Endothelial cell (in vitro differentiated cells): ENCODE measurements around the gene SULT4A1. TPM values are rescaled to one million over a fixed set of nuclear protein-coding genes. Genes with fewer than 3 reads are reported as not detected.

ENCODE experiments used
- DNase-seq: peaks from one replicate; pipeline ENCODE4 v3.0.0; 2021; ENCODE audit warnings: low spot score
- H3K27ac Mint-ChIP-seq: one replicate; pipeline ENCODE4 v1.8.0; 2021; ENCODE audit warnings: mixed read lengths, inconsistent platforms; ENCODE audit not compliant: unreplicated experiment
- H3K27me3 Mint-ChIP-seq: one replicate; pipeline ENCODE4 v1.8.0; 2021; ENCODE audit warnings: mild to moderate bottlenecking, moderate library complexity, mixed read lengths, inconsistent platforms; ENCODE audit not compliant: unreplicated experiment
- H3K36me3 Mint-ChIP-seq: one replicate; pipeline ENCODE4 v1.8.0; 2021; ENCODE audit warnings: mild to moderate bottlenecking, low read depth, mixed read lengths, inconsistent platforms; ENCODE audit not compliant: unreplicated experiment
- H3K4me1 Mint-ChIP-seq: one replicate; pipeline ENCODE4 v1.8.0; 2021; ENCODE audit warnings: mild to moderate bottlenecking, mixed read lengths, inconsistent platforms; ENCODE audit not compliant: unreplicated experiment
- H3K4me3 Mint-ChIP-seq: one replicate; pipeline ENCODE4 v1.8.0; 2021; ENCODE audit warnings: mild to moderate bottlenecking, mixed read lengths, inconsistent platforms; ENCODE audit not compliant: unreplicated experiment
- H3K9me3 Mint-ChIP-seq: one replicate; pipeline ENCODE4 v1.8.0; 2021; ENCODE audit warnings: mixed read lengths, inconsistent platforms; ENCODE audit not compliant: unreplicated experiment
- total RNA-seq: library from RNA; stranded (reverse); fragmentation: NEBNext Ultra II Directional; extraction: Animal tissue kit (Norgen Biotek cat#: 25700); gene quantifications from one replicate; pipeline ENCODE4 v1.2.1, GENCODE V29; 2021; ENCODE audit not compliant: unreplicated experiment
- TF ChIP-seq, protein P1 (sequence below): fragments of 200-600 bp; sonication (generic); IDR thresholded peaks from one replicate; pipeline ENCODE4 v1.5.0; 2021; ENCODE audit warnings: antibody characterized with exemption; ENCODE audit not compliant: unreplicated experiment

The SULT4A1 gene
- total RNA-seq, 1 donor from 2014 or later: 16.5 TPM

DNA sequence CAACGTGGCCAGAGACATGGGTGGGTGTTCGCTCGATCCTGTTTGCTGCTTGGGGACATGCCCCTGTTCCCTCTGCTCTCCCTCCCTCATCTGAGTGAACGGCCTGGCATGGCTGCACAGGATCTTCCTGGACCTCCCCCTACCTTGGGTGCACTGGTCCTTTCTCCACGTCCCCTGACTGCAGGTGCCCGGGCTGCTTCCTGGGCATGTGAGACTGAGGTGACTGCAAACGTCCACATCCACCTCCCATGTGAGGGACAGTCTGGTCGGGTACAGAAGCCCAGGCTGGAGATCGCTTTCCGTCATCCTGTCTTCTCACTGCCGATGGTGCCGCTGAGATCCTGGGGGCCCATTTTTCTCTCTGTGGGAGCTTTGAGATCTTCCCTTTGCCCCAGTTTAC, 11.8 kb downstream of the SULT4A1 start:
- peaks cover 17% of the 10 kb centered on the region for H3K27me3 Mint-ChIP-seq
- peak overlapping the region; percentile 3 for H3K27ac Mint-ChIP-seq
- H3K9me3 Mint-ChIP-seq: no peaks in the 10 kb centered on the region
- peaks cover 6% of the 10 kb centered on the region for H3K36me3 Mint-ChIP-seq
- H3K4me3 Mint-ChIP-seq: no peak overlapping the region
- peaks cover 67% of the 10 kb centered on the region for H3K4me1 Mint-ChIP-seq
- DNase-seq: no peak
- TF ChIP-seq, protein P1, sequence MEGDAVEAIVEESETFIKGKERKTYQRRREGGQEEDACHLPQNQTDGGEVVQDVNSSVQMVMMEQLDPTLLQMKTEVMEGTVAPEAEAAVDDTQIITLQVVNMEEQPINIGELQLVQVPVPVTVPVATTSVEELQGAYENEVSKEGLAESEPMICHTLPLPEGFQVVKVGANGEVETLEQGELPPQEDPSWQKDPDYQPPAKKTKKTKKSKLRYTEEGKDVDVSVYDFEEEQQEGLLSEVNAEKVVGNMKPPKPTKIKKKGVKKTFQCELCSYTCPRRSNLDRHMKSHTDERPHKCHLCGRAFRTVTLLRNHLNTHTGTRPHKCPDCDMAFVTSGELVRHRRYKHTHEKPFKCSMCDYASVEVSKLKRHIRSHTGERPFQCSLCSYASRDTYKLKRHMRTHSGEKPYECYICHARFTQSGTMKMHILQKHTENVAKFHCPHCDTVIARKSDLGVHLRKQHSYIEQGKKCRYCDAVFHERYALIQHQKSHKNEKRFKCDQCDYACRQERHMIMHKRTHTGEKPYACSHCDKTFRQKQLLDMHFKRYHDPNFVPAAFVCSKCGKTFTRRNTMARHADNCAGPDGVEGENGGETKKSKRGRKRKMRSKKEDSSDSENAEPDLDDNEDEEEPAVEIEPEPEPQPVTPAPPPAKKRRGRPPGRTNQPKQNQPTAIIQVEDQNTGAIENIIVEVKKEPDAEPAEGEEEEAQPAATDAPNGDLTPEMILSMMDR: no peak

DNA sequence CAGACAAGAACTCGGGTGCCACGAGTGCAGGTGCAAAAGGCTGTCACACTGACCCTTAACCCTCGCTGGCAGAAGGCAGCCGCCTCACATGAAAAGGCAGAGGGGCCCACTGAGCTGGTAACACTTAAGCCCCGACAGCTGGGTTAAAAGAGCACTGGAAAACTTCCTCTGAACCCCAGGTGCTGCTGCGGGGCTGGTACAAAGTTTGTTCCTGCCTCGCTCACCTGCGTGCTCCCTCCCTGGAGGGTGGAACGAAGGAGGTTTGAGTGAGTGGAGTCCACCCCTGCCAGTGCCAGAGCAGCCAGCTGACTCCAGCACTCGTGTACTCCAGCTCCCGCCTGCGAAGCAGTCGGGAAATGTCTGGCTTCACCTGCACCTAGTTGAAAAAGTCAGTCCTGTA, 12.6 kb downstream of the SULT4A1 start:
- Mint-ChIP-seq H3K27ac (no peak overlapping the region), H3K27me3 (peaks cover 16% of the 10 kb centered on the region)

DNA sequence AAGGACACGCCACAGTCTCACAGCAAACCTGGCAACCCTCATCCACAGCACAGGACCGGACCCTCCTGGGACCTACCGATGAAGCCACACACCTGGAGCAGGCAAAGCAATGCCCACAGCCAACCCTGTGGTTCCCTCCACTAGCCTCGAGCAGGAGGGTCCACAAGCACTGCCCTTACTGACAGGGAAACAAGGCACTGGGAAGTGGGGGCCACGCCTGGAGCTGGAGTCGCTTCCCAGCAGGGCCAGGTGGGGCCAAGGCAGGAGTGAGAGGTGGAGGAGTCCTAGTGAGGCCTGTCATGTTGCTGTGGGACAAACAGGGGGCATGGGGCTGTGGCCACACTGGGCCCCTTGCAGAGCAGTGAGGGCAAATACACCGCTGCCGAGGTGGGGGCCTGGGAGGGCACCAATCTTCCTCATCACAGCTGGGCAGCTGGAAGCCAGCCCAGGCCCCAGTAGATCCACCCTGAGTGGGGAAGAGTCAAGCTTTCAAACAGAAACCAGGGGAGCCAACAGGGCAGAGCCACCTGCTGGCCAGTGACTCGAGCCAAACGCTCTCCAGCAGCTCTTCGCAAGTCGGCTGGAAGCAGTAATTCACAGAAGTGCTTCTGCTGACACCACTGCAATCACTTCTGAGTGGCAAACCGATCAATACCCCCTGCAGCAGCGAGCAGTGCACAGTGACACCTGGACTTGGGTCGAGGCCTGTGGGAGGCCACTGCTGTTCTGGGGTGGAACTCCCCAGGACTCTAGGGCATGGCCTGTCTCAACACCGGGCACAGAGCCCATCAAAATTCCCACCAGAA, 13.7 kb downstream of the SULT4A1 start:
- TF ChIP-seq, protein P1: no peak
- H3K36me3 Mint-ChIP-seq: peaks cover 6% of the 10 kb centered on the region
- H3K27me3 Mint-ChIP-seq: peaks cover 13% of the 10 kb centered on the region
- H3K4me1 Mint-ChIP-seq: peaks cover 70% of the 10 kb centered on the region
- DNase-seq: peak; percentile 50
- no peaks in the 10 kb centered on the region for H3K9me3 Mint-ChIP-seq
- H3K27ac Mint-ChIP-seq: no peak overlapping the region
- H3K4me3 Mint-ChIP-seq: no peak overlapping the region

More for the DNA sequence above, 12.6 kb downstream of the SULT4A1 start:
- no peaks in the 10 kb centered on the region for H3K9me3 Mint-ChIP-seq
- H3K4me3 Mint-ChIP-seq: no peak overlapping the region
- H3K4me1 Mint-ChIP-seq: peaks cover 65% of the 10 kb centered on the region
- no peak for DNase-seq
- TF ChIP-seq, protein P1: no peak
- H3K36me3 Mint-ChIP-seq: peaks cover 6% of the 10 kb centered on the region

DNA sequence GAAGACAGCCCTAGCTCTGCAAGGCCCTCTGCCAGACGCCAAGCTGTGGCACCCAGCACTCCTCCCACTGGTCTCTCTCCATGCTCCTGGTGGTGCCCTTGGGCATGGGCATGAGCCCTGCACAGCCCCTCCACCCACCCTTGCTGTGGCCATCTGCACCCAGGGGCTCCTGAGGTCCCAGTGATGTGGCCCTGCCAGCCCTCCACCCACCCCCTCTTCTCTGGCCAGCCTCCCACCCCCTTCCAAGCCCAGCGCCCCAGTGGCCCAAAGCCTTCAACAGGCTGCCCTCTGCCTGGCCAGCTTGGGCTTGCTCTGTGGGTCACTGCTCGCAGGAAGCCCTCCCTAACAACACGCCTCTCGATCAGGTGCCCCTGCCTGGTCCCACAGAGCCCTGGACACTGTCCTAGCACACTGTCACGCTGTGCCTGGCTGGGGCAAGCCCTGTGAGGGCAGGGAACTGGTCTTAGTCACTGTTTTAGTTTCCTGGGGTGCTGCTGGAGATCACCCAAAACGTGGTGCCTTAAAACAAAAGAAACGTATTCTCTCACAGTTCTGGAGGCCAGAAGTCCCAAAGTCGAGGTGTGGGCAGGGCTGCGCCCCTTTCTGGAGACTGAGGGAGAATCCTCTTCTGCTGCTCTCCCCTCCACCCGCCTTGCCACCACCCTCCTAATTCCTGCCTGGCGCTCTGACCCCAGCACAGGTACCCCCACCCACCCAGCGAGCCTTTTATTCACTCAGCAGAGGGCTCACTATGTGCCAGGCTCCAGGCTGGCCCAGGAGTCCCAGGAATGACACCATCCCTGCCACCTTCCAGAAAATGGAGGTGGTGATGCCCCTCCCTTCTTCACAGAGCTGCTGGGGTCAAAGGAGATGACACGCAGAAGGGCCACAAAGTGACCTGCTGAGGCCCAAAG, 14.7 kb downstream of the SULT4A1 start:
- peaks cover 6% of the 10 kb centered on the region for H3K36me3 Mint-ChIP-seq
- H3K9me3 Mint-ChIP-seq: no peaks in the 10 kb centered on the region
- DNase-seq: no peak
- H3K4me1 Mint-ChIP-seq: peaks cover 69% of the 10 kb centered on the region
- TF ChIP-seq, protein P1: no peak
- no peak overlapping the region for H3K27ac Mint-ChIP-seq
- H3K27me3 Mint-ChIP-seq: peaks cover 9% of the 10 kb centered on the region
- H3K4me3 Mint-ChIP-seq: no peak overlapping the region
